T-helper 1 cell treated with Interleukin-12 subunit alpha and Interleukin-12 subunit beta and Interleukin-4 antibody, amounts not matched to agents 30 μg/mL and 1 μg/mL, for 36 hours (primary cell): ENCODE results near the gene GPR15.

ENCODE experiments used
- H3K27ac Mint-ChIP-seq: one replicate; pipeline ENCODE4 v1.8.0; 2021; ENCODE audit warnings: mild to moderate bottlenecking, mixed read lengths
- H3K27me3 Mint-ChIP-seq: one replicate; pipeline ENCODE4 v1.8.0; 2021; ENCODE audit warnings: low read depth, mixed read lengths
- H3K36me3 Mint-ChIP-seq: one replicate; pipeline ENCODE4 v1.8.0; 2021; ENCODE audit warnings: low read depth, mixed read lengths
- H3K4me1 Mint-ChIP-seq: one replicate; pipeline ENCODE4 v1.8.0; 2021; ENCODE audit warnings: low read depth, mixed read lengths
- H3K4me3 Mint-ChIP-seq: one replicate; pipeline ENCODE4 v1.8.0; 2021; ENCODE audit warnings: mild to moderate bottlenecking, moderate library complexity, mixed read lengths
- H3K9me3 Mint-ChIP-seq: one replicate; pipeline ENCODE4 v1.8.0; 2021; ENCODE audit warnings: mixed read lengths

GPR15 gene

GRCh38 chr3:98541695-98542094 lies 9.9 kb downstream of the GPR15 start:
- Mint-ChIP-seq H3K27me3 (no peaks in the 10 kb centered on the region), H3K9me3 (peaks cover 4% of the 10 kb centered on the region), H3K4me3 (peak overlapping the region; percentile 66), H3K4me1 (peaks cover 55% of the 10 kb centered on the region), H3K36me3 (peaks cover 23% of the 10 kb centered on the region), H3K27ac (peak overlapping the region; percentile 83)

- H3K27me3 Mint-ChIP-seq, result no peaks in the 10 kb centered on the region
- H3K4me3 Mint-ChIP-seq, result no peak overlapping the region
- peak overlapping the region; percentile 62 for H3K27ac Mint-ChIP-seq
- H3K36me3 Mint-ChIP-seq, result peaks cover 23% of the 10 kb centered on the region
- H3K4me1 Mint-ChIP-seq, result peaks cover 51% of the 10 kb centered on the region
- H3K9me3 Mint-ChIP-seq, result peaks cover 4% of the 10 kb centered on the region
Observed at GRCh38 chr3:98542623-98543022, 10.8 kb downstream of the GPR15 start.

DNA sequence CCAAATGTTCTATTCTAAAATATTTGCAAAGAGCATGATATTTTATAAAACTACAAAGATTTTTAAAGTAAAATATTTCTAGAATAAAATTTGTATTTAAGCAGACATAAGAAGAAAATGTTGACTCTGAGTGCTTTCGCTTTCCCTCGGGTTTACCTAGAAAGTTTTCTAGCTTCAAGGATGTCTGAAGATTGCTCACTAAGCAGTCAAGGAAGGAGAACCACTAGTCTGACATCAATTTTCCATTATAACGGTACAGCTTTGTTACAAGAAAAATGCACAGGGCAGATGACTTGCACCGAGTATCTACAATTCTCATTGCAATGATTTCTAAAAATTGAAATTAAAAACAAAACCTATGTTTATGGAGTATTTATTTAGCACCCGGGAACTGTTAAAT lies 14.2 kb downstream of the GPR15 start:
- H3K27me3 Mint-ChIP-seq, result no peaks in the 10 kb centered on the region
- peaks cover 59% of the 10 kb centered on the region for H3K4me1 Mint-ChIP-seq
- peaks cover 32% of the 10 kb centered on the region for H3K36me3 Mint-ChIP-seq
- peaks cover 8% of the 10 kb centered on the region for H3K9me3 Mint-ChIP-seq
- peak overlapping the region; percentile 96 for H3K27ac Mint-ChIP-seq
- peak overlapping the region; percentile 76 for H3K4me3 Mint-ChIP-seq

GRCh38 chr3:98548544-98548943 lies 16.8 kb downstream of the GPR15 start:
- H3K36me3 Mint-ChIP-seq, result peaks cover 30% of the 10 kb centered on the region
- peaks cover 65% of the 10 kb centered on the region for H3K4me1 Mint-ChIP-seq
- H3K4me3 Mint-ChIP-seq, result no peak overlapping the region
- H3K9me3 Mint-ChIP-seq, result peaks cover 6% of the 10 kb centered on the region
- no peak overlapping the region for H3K27ac Mint-ChIP-seq
- no peaks in the 10 kb centered on the region for H3K27me3 Mint-ChIP-seq

GRCh38 chr3:98550833-98551232 lies 19.1 kb downstream of the GPR15 start:
- H3K36me3 Mint-ChIP-seq, result peaks cover 37% of the 10 kb centered on the region
- no peaks in the 10 kb centered on the region for H3K27me3 Mint-ChIP-seq
- peak overlapping the region; percentile 20 for H3K4me3 Mint-ChIP-seq
- H3K4me1 Mint-ChIP-seq, result peaks cover 70% of the 10 kb centered on the region
- H3K9me3 Mint-ChIP-seq, result peaks cover 6% of the 10 kb centered on the region
- H3K27ac Mint-ChIP-seq, result peak overlapping the region; percentile 50

DNA sequence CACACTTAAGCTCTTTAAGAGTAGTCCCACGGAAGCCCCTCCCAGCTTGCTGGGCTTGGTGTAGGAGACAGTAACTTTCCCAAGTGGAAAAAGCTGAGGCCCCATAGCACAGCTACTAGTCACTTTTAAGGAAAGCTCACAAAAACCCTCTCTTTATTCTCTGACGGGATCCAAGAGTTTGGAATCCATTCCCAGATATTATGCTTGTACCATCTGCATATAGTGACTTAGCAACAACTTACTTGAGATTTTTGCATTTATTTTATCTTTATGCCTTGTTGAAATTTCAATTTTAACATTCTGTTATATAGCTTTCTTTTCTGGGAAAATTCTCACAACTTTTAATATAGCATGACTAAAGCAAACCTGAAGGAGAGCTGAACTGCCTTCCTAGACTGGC lies 19.5 kb downstream of the GPR15 start:
- H3K36me3 Mint-ChIP-seq, result peaks cover 37% of the 10 kb centered on the region
- H3K27ac Mint-ChIP-seq, result peak overlapping the region; percentile 50
- H3K4me1 Mint-ChIP-seq, result peaks cover 70% of the 10 kb centered on the region
- H3K9me3 Mint-ChIP-seq, result peaks cover 6% of the 10 kb centered on the region
- H3K4me3 Mint-ChIP-seq, result peak overlapping the region; percentile 20
- no peaks in the 10 kb centered on the region for H3K27me3 Mint-ChIP-seq

GRCh38 chr3:98551754-98552153 lies 20.0 kb downstream of the GPR15 start:
- Mint-ChIP-seq H3K27me3 (no peaks in the 10 kb centered on the region), H3K4me1 (peaks cover 72% of the 10 kb centered on the region), H3K9me3 (peaks cover 6% of the 10 kb centered on the region), H3K27ac (peak overlapping the region; percentile 98), H3K36me3 (peaks cover 37% of the 10 kb centered on the region), H3K4me3 (peak overlapping the region; percentile 82)

- Mint-ChIP-seq H3K27me3 (no peaks in the 10 kb centered on the region), H3K27ac (peak overlapping the region; percentile 98), H3K4me1 (peaks cover 75% of the 10 kb centered on the region), H3K4me3 (peak overlapping the region; percentile 82), H3K36me3 (peaks cover 37% of the 10 kb centered on the region), H3K9me3 (peaks cover 6% of the 10 kb centered on the region)
Observed at GRCh38 chr3:98552232-98553020, 20.6 kb downstream of the GPR15 start.

GRCh38 chr3:98553021-98553563 lies 21.3 kb downstream of the GPR15 start:
- H3K9me3 Mint-ChIP-seq, result peaks cover 6% of the 10 kb centered on the region
- peak overlapping the region; percentile 82 for H3K4me3 Mint-ChIP-seq
- peaks cover 36% of the 10 kb centered on the region for H3K36me3 Mint-ChIP-seq
- no peaks in the 10 kb centered on the region for H3K27me3 Mint-ChIP-seq
- peaks cover 78% of the 10 kb centered on the region for H3K4me1 Mint-ChIP-seq
- peak overlapping the region; percentile 98 for H3K27ac Mint-ChIP-seq

GRCh38 chr3:98553753-98554152 lies 22.0 kb downstream of the GPR15 start:
- peak overlapping the region; percentile 98 for H3K27ac Mint-ChIP-seq
- peaks cover 36% of the 10 kb centered on the region for H3K36me3 Mint-ChIP-seq
- H3K4me3 Mint-ChIP-seq, result peak overlapping the region; percentile 82
- peaks cover 6% of the 10 kb centered on the region for H3K9me3 Mint-ChIP-seq
- H3K27me3 Mint-ChIP-seq, result no peaks in the 10 kb centered on the region
- H3K4me1 Mint-ChIP-seq, result peaks cover 78% of the 10 kb centered on the region

- Mint-ChIP-seq H3K4me1 (peaks cover 81% of the 10 kb centered on the region), H3K27ac (peak overlapping the region; percentile 98), H3K4me3 (peak overlapping the region; percentile 83), H3K27me3 (no peaks in the 10 kb centered on the region), H3K9me3 (peaks cover 6% of the 10 kb centered on the region), H3K36me3 (peaks cover 41% of the 10 kb centered on the region)
Observed at GRCh38 chr3:98554580-98554979, 22.8 kb downstream of the GPR15 start.

- no peaks in the 10 kb centered on the region for H3K27me3 Mint-ChIP-seq
- peak overlapping the region; percentile 98 for H3K27ac Mint-ChIP-seq
- H3K9me3 Mint-ChIP-seq, result peaks cover 6% of the 10 kb centered on the region
- peaks cover 40% of the 10 kb centered on the region for H3K36me3 Mint-ChIP-seq
- peaks cover 77% of the 10 kb centered on the region for H3K4me1 Mint-ChIP-seq
- peak overlapping the region; percentile 83 for H3K4me3 Mint-ChIP-seq
Observed at GRCh38 chr3:98555025-98555379, 23.2 kb downstream of the GPR15 start.

- Mint-ChIP-seq H3K9me3 (no peaks in the 10 kb centered on the region), H3K4me1 (peaks cover 74% of the 10 kb centered on the region), H3K27ac (peak overlapping the region; percentile 98), H3K27me3 (no peaks in the 10 kb centered on the region), H3K4me3 (peak overlapping the region; percentile 83), H3K36me3 (peaks cover 37% of the 10 kb centered on the region)
Observed at GRCh38 chr3:98556164-98557130, 24.7 kb downstream of the GPR15 start.

DNA sequence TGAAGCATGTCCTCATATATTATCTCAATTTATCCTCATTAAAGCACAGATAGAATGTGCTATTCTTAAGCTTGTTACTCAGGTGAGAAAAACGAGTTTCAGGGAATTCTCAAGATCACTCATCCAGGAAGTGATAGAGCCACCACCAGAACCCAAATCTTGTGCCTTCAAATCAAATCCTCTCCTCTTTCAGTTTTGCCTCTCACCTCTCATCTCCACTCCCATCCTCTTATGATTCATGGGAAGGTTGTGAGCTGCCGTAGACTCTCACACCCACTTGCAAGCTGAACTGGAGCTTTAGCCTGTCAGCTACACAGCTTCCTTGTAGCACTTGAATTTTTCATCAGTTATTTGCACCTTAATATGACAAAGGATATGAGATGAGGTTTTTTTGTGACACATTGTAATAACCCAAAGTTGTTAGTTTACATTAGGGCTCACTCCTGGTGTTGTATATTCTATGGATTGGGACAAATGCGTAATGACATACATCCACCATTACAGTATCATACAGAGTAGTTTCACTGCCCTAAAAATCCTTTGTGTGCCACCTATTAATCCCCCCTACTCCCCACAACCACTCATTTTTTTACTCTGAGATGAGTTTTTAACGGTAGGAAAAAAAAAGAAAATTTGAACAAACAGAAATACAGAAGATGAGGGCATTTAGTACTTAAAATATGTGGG lies 25.7 kb downstream of the GPR15 start:
- Mint-ChIP-seq H3K4me3 (peak overlapping the region; percentile 83), H3K27me3 (no peaks in the 10 kb centered on the region), H3K4me1 (peaks cover 69% of the 10 kb centered on the region), H3K27ac (peak overlapping the region; percentile 98), H3K36me3 (peaks cover 31% of the 10 kb centered on the region), H3K9me3 (no peaks in the 10 kb centered on the region)
